ENCODE data around the gene CDKAL1.

CDKAL1 gene

DNA sequence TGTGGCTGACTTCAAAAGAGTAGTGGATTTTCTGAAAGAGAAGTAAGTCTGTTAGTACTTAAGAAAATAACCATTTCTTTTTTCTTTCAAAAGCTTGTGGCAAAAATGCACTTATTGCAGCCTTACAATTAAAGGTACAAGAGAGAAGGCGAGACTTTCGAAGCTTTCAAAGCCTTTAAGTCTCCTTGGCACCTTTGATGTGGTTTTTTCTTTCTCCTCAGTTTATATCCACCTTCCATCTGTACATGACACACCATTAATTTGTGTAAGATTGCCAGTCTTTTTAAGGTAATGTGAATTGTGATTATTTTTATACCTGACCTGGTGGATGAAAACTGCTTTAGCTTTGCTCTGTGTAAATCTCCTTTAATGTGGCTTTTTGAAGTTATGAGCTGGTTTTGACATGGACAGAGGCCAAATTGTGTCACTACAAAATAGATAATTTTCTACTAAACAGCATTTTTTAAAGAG, 466.1 kb downstream of the CDKAL1 start:
- no peak for DNase-seq (ENCODE audit: low read depth in 1 of 2, low spot score in 1 of 2)
- TF ChIP-seq, protein P1, sequence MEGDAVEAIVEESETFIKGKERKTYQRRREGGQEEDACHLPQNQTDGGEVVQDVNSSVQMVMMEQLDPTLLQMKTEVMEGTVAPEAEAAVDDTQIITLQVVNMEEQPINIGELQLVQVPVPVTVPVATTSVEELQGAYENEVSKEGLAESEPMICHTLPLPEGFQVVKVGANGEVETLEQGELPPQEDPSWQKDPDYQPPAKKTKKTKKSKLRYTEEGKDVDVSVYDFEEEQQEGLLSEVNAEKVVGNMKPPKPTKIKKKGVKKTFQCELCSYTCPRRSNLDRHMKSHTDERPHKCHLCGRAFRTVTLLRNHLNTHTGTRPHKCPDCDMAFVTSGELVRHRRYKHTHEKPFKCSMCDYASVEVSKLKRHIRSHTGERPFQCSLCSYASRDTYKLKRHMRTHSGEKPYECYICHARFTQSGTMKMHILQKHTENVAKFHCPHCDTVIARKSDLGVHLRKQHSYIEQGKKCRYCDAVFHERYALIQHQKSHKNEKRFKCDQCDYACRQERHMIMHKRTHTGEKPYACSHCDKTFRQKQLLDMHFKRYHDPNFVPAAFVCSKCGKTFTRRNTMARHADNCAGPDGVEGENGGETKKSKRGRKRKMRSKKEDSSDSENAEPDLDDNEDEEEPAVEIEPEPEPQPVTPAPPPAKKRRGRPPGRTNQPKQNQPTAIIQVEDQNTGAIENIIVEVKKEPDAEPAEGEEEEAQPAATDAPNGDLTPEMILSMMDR (IDR thresholded peaks at IDR 0.05; ENCODE audit: insufficient read depth, low read length) = no peak
- TF ChIP-seq POLR2AphosphoS5 (IDR thresholded peaks at IDR 0.05; ENCODE audit: low read depth) = no peak
- no peak for TF ChIP-seq GABPA (IDR thresholded peaks at IDR 0.05; ENCODE audit: low read depth)
- TF ChIP-seq SPI1 (IDR thresholded peaks at IDR 0.05; ENCODE audit: borderline replicate concordance, low read depth) = no peak
- TF ChIP-seq, protein P2, sequence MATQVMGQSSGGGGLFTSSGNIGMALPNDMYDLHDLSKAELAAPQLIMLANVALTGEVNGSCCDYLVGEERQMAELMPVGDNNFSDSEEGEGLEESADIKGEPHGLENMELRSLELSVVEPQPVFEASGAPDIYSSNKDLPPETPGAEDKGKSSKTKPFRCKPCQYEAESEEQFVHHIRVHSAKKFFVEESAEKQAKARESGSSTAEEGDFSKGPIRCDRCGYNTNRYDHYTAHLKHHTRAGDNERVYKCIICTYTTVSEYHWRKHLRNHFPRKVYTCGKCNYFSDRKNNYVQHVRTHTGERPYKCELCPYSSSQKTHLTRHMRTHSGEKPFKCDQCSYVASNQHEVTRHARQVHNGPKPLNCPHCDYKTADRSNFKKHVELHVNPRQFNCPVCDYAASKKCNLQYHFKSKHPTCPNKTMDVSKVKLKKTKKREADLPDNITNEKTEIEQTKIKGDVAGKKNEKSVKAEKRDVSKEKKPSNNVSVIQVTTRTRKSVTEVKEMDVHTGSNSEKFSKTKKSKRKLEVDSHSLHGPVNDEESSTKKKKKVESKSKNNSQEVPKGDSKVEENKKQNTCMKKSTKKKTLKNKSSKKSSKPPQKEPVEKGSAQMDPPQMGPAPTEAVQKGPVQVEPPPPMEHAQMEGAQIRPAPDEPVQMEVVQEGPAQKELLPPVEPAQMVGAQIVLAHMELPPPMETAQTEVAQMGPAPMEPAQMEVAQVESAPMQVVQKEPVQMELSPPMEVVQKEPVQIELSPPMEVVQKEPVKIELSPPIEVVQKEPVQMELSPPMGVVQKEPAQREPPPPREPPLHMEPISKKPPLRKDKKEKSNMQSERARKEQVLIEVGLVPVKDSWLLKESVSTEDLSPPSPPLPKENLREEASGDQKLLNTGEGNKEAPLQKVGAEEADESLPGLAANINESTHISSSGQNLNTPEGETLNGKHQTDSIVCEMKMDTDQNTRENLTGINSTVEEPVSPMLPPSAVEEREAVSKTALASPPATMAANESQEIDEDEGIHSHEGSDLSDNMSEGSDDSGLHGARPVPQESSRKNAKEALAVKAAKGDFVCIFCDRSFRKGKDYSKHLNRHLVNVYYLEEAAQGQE (IDR thresholded peaks at IDR 0.05; ENCODE audit: insufficient replicate concordance, low read depth) = no peak
- Histone ChIP-seq H3K27me3 (ENCODE audit: insufficient read depth, poor library complexity, severe bottlenecking) (no peaks in the 10 kb centered on the region), H3K27ac (replicated peaks) (no peak overlapping the region), H3K4me3 (replicated peaks; ENCODE audit: insufficient read depth, low read length) (no peak overlapping the region)

DNA sequence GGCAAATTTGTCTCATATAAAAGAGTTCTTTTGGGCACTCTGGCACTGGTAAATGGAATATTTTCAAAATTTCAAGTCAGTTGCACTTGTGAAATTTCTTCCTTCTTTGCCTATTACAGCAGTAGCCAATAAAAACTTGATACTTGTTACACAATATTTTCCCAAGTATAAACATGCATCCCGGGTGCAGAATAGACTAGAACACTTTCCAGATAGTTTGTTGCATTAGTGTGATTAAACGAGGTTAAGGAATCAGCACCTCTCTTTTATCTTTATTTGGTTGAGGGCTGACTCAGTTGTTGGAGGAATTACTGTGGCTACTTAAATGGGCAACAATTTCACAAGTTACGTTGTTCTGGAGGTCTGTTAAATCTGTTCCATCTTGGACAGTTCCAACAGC, 467.5 kb downstream of the CDKAL1 start:
- Histone ChIP-seq H3K4me3 (replicated peaks; ENCODE audit: insufficient read depth, low read length) (no peak overlapping the region), H3K27ac (replicated peaks) (no peak overlapping the region), H3K27me3 (ENCODE audit: insufficient read depth, poor library complexity, severe bottlenecking) (no peaks in the 10 kb centered on the region)
- TF ChIP-seq SPI1 (IDR thresholded peaks at IDR 0.05; ENCODE audit: borderline replicate concordance, low read depth) (no peak), POLR2AphosphoS5 (IDR thresholded peaks at IDR 0.05; ENCODE audit: low read depth) (no peak), GABPA (IDR thresholded peaks at IDR 0.05; ENCODE audit: low read depth) (no peak)
- TF ChIP-seq, protein P1 (IDR thresholded peaks at IDR 0.05; ENCODE audit: insufficient read depth, low read length) = no peak
- TF ChIP-seq, protein P2 (IDR thresholded peaks at IDR 0.05; ENCODE audit: insufficient replicate concordance, low read depth) = no peak
- DNase-seq (ENCODE audit: low read depth in 1 of 2, low spot score in 1 of 2) = no peak

DNA sequence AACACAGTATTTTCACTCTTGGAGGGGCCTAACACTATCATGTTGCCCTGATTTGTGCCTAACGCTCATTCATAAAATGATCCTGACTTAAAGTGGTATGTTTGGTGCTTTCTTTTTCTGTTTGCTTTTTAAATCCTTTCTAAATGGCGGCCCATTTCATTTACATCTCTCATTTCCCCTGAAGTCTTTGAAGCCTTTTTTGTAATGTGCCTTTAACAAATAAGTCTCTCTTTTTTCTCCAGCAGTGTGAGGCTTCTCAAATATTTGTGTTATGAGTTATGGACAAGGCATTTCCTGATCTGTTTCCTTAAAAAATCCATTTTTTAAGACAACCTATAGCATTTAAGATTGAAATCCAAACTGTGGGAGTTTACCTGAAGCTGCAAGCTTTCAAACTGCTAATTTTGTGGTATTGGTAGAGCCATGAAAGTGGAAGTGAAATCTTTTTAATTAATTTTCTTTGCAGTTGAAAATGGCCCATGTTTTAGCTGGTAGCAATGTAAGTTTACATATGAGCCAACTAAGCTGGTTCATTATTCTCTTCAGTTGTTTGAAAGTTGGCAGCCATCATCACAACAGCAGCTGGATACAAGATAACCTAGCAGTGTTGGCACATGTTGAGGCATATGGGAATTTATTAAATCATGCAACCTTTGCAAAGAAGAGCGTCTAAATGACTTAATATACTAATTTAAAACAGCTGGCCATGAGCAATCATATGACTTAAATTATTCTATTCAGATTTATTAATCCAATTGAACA, 469.7 kb downstream of the CDKAL1 start:
- H3K27me3 ChIP-seq (ENCODE audit: insufficient read depth, poor library complexity, severe bottlenecking) = no peaks in the 10 kb centered on the region
- no peak for DNase-seq (ENCODE audit: low read depth in 1 of 2, low spot score in 1 of 2)
- no peak overlapping the region for H3K27ac ChIP-seq (replicated peaks)
- no peak overlapping the region for H3K4me3 ChIP-seq (replicated peaks; ENCODE audit: insufficient read depth, low read length)
- TF ChIP-seq, protein P2 (IDR thresholded peaks at IDR 0.05; ENCODE audit: insufficient replicate concordance, low read depth) = no peak
- TF ChIP-seq SPI1 (IDR thresholded peaks at IDR 0.05; ENCODE audit: borderline replicate concordance, low read depth) = no peak
- TF ChIP-seq, protein P1 (IDR thresholded peaks at IDR 0.05; ENCODE audit: insufficient read depth, low read length) = no peak
- no peak for TF ChIP-seq POLR2AphosphoS5 (IDR thresholded peaks at IDR 0.05; ENCODE audit: low read depth)
- TF ChIP-seq GABPA (IDR thresholded peaks at IDR 0.05; ENCODE audit: low read depth) = no peak
